Gastroesophageal sphincter (tissue), 3 donors: ENCODE measurements around the gene MED26.

ENCODE experiments used
- POLR2A ChIP-seq, 2 donors: fragments of 450-650 bp; IDR thresholded peaks; one replicate each; pipeline ENCODE4 v1.6.1; 2017; ENCODE audit warnings: antibody characterized with exemption in 2 of 2, mild to moderate bottlenecking in 2 of 2, moderate library complexity in 1 of 2
- POLR2AphosphoS5 ChIP-seq: sonication (generic); formaldehyde crosslinking; IDR thresholded peaks from one replicate; pipeline ENCODE4 v1.6.1; 2017; ENCODE audit warnings: antibody characterized with exemption
- TF ChIP-seq, protein P1 (sequence below), 4 experiments: fragments of 200-600 bp in 2 of 4; fragments of 450-650 bp in 2 of 4; sonication (generic) in 1 of 4; IDR thresholded peaks; one replicate each; pipeline ENCODE4 v1.5.1; 2017 to 2019; ENCODE audit warnings: antibody characterized with exemption in 4 of 4, mild to moderate bottlenecking in 2 of 4, moderate library complexity in 2 of 4

DNA sequence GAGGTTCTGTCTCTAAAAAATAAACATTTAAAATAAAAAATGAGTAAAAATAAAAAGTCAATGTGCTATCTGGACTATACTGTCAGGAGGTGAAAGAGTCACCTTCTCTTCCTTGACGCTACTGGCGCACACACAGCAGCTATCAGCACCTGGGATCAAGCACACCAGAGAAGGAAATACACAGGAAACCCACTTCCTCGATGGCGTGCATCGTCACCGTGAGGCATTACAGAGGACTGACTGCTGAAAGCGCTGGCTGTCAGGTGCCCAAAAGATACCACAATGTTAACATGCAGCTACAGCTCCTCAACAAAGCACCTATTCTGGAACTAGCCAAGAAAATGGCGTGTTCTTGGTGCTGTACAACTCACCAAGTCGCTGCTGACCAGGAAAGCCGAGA lies 61.8 kb downstream of the MED26 start:
- TF ChIP-seq, protein P1, sequence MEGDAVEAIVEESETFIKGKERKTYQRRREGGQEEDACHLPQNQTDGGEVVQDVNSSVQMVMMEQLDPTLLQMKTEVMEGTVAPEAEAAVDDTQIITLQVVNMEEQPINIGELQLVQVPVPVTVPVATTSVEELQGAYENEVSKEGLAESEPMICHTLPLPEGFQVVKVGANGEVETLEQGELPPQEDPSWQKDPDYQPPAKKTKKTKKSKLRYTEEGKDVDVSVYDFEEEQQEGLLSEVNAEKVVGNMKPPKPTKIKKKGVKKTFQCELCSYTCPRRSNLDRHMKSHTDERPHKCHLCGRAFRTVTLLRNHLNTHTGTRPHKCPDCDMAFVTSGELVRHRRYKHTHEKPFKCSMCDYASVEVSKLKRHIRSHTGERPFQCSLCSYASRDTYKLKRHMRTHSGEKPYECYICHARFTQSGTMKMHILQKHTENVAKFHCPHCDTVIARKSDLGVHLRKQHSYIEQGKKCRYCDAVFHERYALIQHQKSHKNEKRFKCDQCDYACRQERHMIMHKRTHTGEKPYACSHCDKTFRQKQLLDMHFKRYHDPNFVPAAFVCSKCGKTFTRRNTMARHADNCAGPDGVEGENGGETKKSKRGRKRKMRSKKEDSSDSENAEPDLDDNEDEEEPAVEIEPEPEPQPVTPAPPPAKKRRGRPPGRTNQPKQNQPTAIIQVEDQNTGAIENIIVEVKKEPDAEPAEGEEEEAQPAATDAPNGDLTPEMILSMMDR (IDR thresholded peaks at IDR 0.05), result no peak
- no peak for TF ChIP-seq POLR2A (IDR thresholded peaks at IDR 0.05)
- TF ChIP-seq POLR2AphosphoS5, result no peak
